IMR-90 (cell line): ENCODE results near the gene UBAP2L. TPM values are rescaled to one million over a fixed set of nuclear protein-coding genes. Genes with fewer than 3 reads are reported as not detected.

Experiments
- ATAC-seq: fragments of 200-7000 bp; cut with Tn5 transposase; 2 replicates; pipeline ENCODE4 v1.9.1; 2020; ENCODE audit warnings: low read depth, mild to moderate bottlenecking, moderate library complexity
- BruUV-seq: library from RNA; stranded (reverse); fragments of 400-500 nt; replicated peaks from 2 replicates; lab custom pipeline; 2021; lab: Mats Ljungman, UMichigan
- CTCF ChIA-PET: fragments of 300-600 bp; formaldehyde crosslinking; extraction: SDS; loops from one replicate; lab custom pipeline; 2021; ENCODE audit warnings: antibody characterized with exemption; lab: Yijun Ruan, JAX
- POLR2A ChIA-PET: fragments of 300-600 bp; sonication (Branson Sonifier 250); formaldehyde crosslinking; loops from one replicate; lab custom pipeline; 2022; ENCODE audit warnings: antibody characterized with exemption; ENCODE audit not compliant: unreplicated experiment; lab: Charles Lee
- DNase-seq: peaks from one replicate; pipeline ENCODE4 v3.0.0; 2013
- H2AFZ ChIP-seq: replicated peaks from 2 replicates; pipeline ENCODE3; 2013; ENCODE audit warnings: low read length, mild to moderate bottlenecking; ENCODE audit not compliant: poor library complexity
- H2AK5ac ChIP-seq: 2 replicates; pipeline ENCODE4 v1.6.1; 2013; ENCODE audit warnings: low read depth, low read length, inconsistent platforms
- H2AK9ac ChIP-seq: replicated peaks from 2 replicates; pipeline ENCODE3; 2013; ENCODE audit warnings: mild to moderate bottlenecking, low read depth, low read length, moderate library complexity; ENCODE audit not compliant: poor library complexity
- H2BK120ac ChIP-seq: 2 replicates; pipeline ENCODE4 v1.6.1; 2013; ENCODE audit warnings: low read depth, low read length, inconsistent platforms
- H2BK15ac ChIP-seq: 3 replicates; pipeline ENCODE4 v1.6.1; 2013; ENCODE audit warnings: low read depth, low read length, inconsistent platforms
- H2BK20ac ChIP-seq: 2 replicates; pipeline ENCODE4 v1.6.1; 2013; ENCODE audit warnings: low read depth, mild to moderate bottlenecking, inconsistent platforms, low read length, moderate library complexity
- H2BK5ac ChIP-seq: 2 replicates; pipeline ENCODE4 v1.6.1; 2013; ENCODE audit warnings: mild to moderate bottlenecking, low read depth, low read length, inconsistent platforms; ENCODE audit not compliant: poor library complexity, severe bottlenecking
- H3K14ac ChIP-seq: replicated peaks from 2 replicates; pipeline ENCODE4 v1.6.1; 2013; ENCODE audit warnings: low read depth, low read length, inconsistent platforms
- H3K18ac ChIP-seq: 2 replicates; pipeline ENCODE4 v1.6.1; 2013; ENCODE audit warnings: low read depth, low read length, control low read depth
- H3K23ac ChIP-seq: 2 replicates; pipeline ENCODE4 v1.6.1; 2013; ENCODE audit warnings: low read depth, low read length, inconsistent platforms
- H3K27ac ChIP-seq: 2 replicates; pipeline ENCODE4 v1.5.1; 2013; ENCODE audit warnings: mild to moderate bottlenecking, control low read depth, low read length; ENCODE audit not compliant: insufficient read depth
- H3K27me3 ChIP-seq: 2 replicates; pipeline ENCODE4 v1.6.1; 2013; ENCODE audit warnings: low read length; ENCODE audit not compliant: control insufficient read depth, insufficient read depth
- H3K36me3 ChIP-seq: 2 replicates; pipeline ENCODE4 v1.6.1; 2013; ENCODE audit warnings: low read length, mixed read lengths; ENCODE audit not compliant: control insufficient read depth, insufficient read depth
- H3K4ac ChIP-seq: 2 replicates; pipeline ENCODE4 v1.6.1; 2013; ENCODE audit warnings: low read depth, low read length, inconsistent platforms
- H3K4me1 ChIP-seq: 2 replicates; pipeline ENCODE4 v1.6.1; 2013; ENCODE audit warnings: low read length, mixed read lengths; ENCODE audit not compliant: control insufficient read depth, insufficient read depth
- H3K4me2 ChIP-seq: 2 replicates; pipeline ENCODE4 v1.6.1; 2013; ENCODE audit warnings: low read depth, mild to moderate bottlenecking, control low read depth, low read length, moderate library complexity
- H3K4me3 ChIP-seq: 2 replicates; pipeline ENCODE4 v1.5.1; 2013; ENCODE audit warnings: low read depth, mild to moderate bottlenecking, control low read depth, low read length, moderate library complexity; ENCODE audit not compliant: insufficient read depth
- H3K56ac ChIP-seq: 2 replicates; pipeline ENCODE4 v1.6.1; 2013; ENCODE audit warnings: low read length, inconsistent platforms; ENCODE audit not compliant: insufficient read depth; ENCODE audit errors: extremely low read depth
- H3K79me1 ChIP-seq, 2 experiments: 2 replicates each; pipeline ENCODE4 v1.6.1; 2013; ENCODE audit warnings: low read length in 2 of 2, inconsistent platforms in 1 of 2, low read depth in 1 of 2
- H3K9ac ChIP-seq: 2 replicates; pipeline ENCODE4 v1.6.1; 2013; ENCODE audit warnings: low read depth, low read length, control low read depth
- H3K9me1 ChIP-seq: 2 replicates; pipeline ENCODE4 v1.6.1; 2013; ENCODE audit warnings: low read length, inconsistent platforms; ENCODE audit not compliant: insufficient read depth
- H3K9me3 ChIP-seq: 2 replicates; pipeline ENCODE4 v1.6.1; 2013; ENCODE audit warnings: low read length; ENCODE audit not compliant: control insufficient read depth, insufficient read depth
- H4K20me1 ChIP-seq: 2 replicates; pipeline ENCODE4 v1.6.1; 2013; ENCODE audit warnings: low read length, inconsistent platforms; ENCODE audit not compliant: insufficient read depth
- H4K5ac ChIP-seq: 2 replicates; pipeline ENCODE4 v1.6.1; 2013; ENCODE audit warnings: mild to moderate bottlenecking, low read depth, low read length, control low read depth
- H4K8ac ChIP-seq, 2 experiments: 2 replicates each; pipeline ENCODE4 v1.6.1; 2013; ENCODE audit warnings: low read depth in 2 of 2, low read length in 2 of 2, control low read depth in 1 of 2, inconsistent platforms in 1 of 2
- H4K91ac ChIP-seq: 2 replicates; pipeline ENCODE4 v1.6.1; 2013; ENCODE audit warnings: low read depth, low read length, inconsistent platforms; ENCODE audit not compliant: insufficient read depth
- BHLHE40 ChIP-seq: fragments of 150-350 bp; IDR thresholded peaks from 2 replicates; pipeline ENCODE4 v1.6.1; 2016; ENCODE audit warnings: mild to moderate bottlenecking, low read depth, low read length
- CEBPB ChIP-seq: IDR thresholded peaks from 2 replicates; pipeline ENCODE4 v1.6.1; 2012; ENCODE audit warnings: low read depth, low read length, improper control_type of control experiment
- CHD1 ChIP-seq: IDR thresholded peaks from 2 replicates; pipeline ENCODE4 v1.6.1; 2012; ENCODE audit warnings: low read depth, low read length, improper control_type of control experiment
- FOS ChIP-seq: fragments of 150-350 bp; IDR thresholded peaks from 2 replicates; pipeline ENCODE4 v1.6.1; 2016; ENCODE audit warnings: low read depth, low read length
- MAFK ChIP-seq: IDR thresholded peaks from 2 replicates; pipeline ENCODE4 v1.6.1; 2012; ENCODE audit warnings: low read depth, low read length, improper control_type of control experiment
- POLR2A ChIP-seq: IDR thresholded peaks from 2 replicates; pipeline ENCODE4 v1.6.1; 2012; ENCODE audit warnings: mild to moderate bottlenecking, low read depth, low read length
- RAD21 ChIP-seq: IDR thresholded peaks from 2 replicates; pipeline ENCODE4 v1.6.1; 2012; ENCODE audit warnings: low read length, improper control_type of control experiment
- RFX5 ChIP-seq: IDR thresholded peaks from 2 replicates; pipeline ENCODE4 v1.8.0; 2012; ENCODE audit warnings: low read depth, mild to moderate bottlenecking, low read length, moderate library complexity
- SMC3 ChIP-seq: fragments of 150-350 bp; IDR thresholded peaks from 2 replicates; pipeline ENCODE4 v1.6.1; 2016; ENCODE audit warnings: low read depth, mild to moderate bottlenecking, antibody characterized with exemption, low read length, moderate library complexity
- WGBS, 2 experiments: methylation state at CpG; one replicate each; pipeline versions ENCODE4 v1.1.5 to v1.1.7; 2013; ENCODE audit warnings: missing lambda C conversion rate in 2 of 2; ENCODE audit not compliant: insufficient read length in 1 of 2; ENCODE audit errors: extremely low coverage in 2 of 2; 5-methylcytosine and 5-hydroxymethylcytosine counted together
- dilution Hi-C: fragments of 300-500 bp; cut with HindIII; formaldehyde crosslinking; loops from one replicate; pipeline ENCODE4 v1.14.3; 2018; ENCODE audit warnings: low sequenced_read_pairs; ENCODE audit not compliant: unreplicated experiment
- in situ Hi-C: fragments of 300-500 bp; cut with MboI; formaldehyde crosslinking; loops from 3 replicates; pipeline ENCODE4 v1.14.3; 2019; ENCODE audit warnings: low sequenced_read_pairs, inconsistent platforms, mixed read lengths
- intact Hi-C: fragments of 100-400 bp; cut with micrococcal nuclease; formaldehyde crosslinking; loops from 2 replicates; pipeline ENCODE4 v1.10.0; 2022
- polyA plus RNA-seq, 3 experiments: library from polyadenylated mRNA; depleted of rRNA; stranded (reverse); fragments of >200 nt; gene quantifications; 2 replicates each; pipeline ENCODE4 v1.2.3, GENCODE V29; 2012; ENCODE audit warnings: low replicate concordance in 1 of 3
- total RNA-seq: library from RNA; depleted of rRNA; stranded (reverse); fragments of >200 nt; gene quantifications from 2 replicates; pipeline ENCODE4 v1.2.3, GENCODE V29; 2012
- TF ChIP-seq, protein P1 (sequence below): fragments of 150-350 bp; IDR thresholded peaks from 2 replicates; pipeline ENCODE4 v1.6.1; 2016; ENCODE audit warnings: low read depth, mild to moderate bottlenecking, low read length, moderate library complexity, borderline replicate concordance
- TF ChIP-seq, protein P2 (sequence below): conservative IDR thresholded peaks from 2 replicates; pipeline ENCODE4 v1.5.1; 2012; ENCODE audit warnings: mild to moderate bottlenecking, low read depth, low read length, improper control_type of control experiment

The UBAP2L gene
- total and polyA plus RNA-seq, 2 of the 4 experiments (the other 2 are of a cell fraction), result 57.5 to 149 TPM

DNA sequence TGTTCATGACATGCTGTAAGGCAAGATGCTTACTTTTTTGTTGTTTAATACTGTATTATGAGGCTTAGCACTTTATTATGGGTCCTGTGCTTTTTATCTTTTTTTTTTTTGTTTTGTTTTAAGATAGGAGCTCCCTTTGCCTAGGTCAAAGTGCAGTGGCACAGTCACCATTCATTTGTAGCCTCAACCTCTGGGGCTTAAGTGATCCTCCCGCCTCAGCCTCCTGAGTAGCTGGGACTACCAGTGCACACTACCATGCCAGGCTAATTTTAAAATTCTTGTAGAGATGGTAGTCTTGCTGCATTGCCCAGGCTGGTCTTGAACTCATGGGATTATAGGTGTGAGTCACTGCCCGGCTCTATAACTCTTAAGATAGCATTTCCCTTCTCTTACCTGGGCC is 4.6 kb downstream of the UBAP2L start:
- Histone ChIP-seq H3K9ac (no peak overlapping the region), H3K27ac (no peak overlapping the region), H3K27me3 (no peaks in the 10 kb centered on the region), H4K91ac (no peak overlapping the region), H3K4me1 (no peaks in the 10 kb centered on the region; the same call in 1 of the 2 replicates), H3K18ac (no peak overlapping the region), H2BK120ac (no peak overlapping the region), H4K5ac (no peak overlapping the region), H2AFZ (no peak overlapping the region), H4K20me1 (peaks cover 60% of the 10 kb centered on the region), H4K8ac (no peak overlapping the region), H2BK15ac (no peak overlapping the region), H3K4ac (no peak overlapping the region), H2AK5ac (no peak overlapping the region), H3K79me1 (peaks cover 12 to 46% of the 10 kb centered on the region in 2 experiments), H3K23ac (no peak overlapping the region; the same call in 1 of the 2 replicates), H3K9me1 (0 out of 2 replicates have a peak, but pooled peaks cover 2% of the 10 kb centered on the region), H3K36me3 (peaks cover 40% of the 10 kb centered on the region), H2AK9ac (no peak overlapping the region), H3K9me3 (no peaks in the 10 kb centered on the region), H3K4me3 (no peak overlapping the region), H2BK5ac (no peak overlapping the region), H2BK20ac (no peak overlapping the region), H3K14ac (no peak overlapping the region), H3K56ac (no peak overlapping the region), H3K4me2 (no peak overlapping the region)
- WGBS, 2 experiments, result no CpG with 5 or more reads among the region's 2 CpGs
- BruUV-seq, result no TSS peak
- intact Hi-C loops (no loop called here), in situ Hi-C loops (no loop called here), dilution Hi-C loops (no loop called here)
- no peak for ATAC-seq
- TF ChIP-seq MAFK (no peak), POLR2A (no peak), RAD21 (no peak), BHLHE40 (no peak), FOS (no peak), CEBPB (no peak), CHD1 (no peak), RFX5 (no peak), SMC3 (no peak)
- TF ChIP-seq, protein P1, sequence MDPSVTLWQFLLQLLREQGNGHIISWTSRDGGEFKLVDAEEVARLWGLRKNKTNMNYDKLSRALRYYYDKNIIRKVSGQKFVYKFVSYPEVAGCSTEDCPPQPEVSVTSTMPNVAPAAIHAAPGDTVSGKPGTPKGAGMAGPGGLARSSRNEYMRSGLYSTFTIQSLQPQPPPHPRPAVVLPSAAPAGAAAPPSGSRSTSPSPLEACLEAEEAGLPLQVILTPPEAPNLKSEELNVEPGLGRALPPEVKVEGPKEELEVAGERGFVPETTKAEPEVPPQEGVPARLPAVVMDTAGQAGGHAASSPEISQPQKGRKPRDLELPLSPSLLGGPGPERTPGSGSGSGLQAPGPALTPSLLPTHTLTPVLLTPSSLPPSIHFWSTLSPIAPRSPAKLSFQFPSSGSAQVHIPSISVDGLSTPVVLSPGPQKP, result no peak
- TF ChIP-seq, protein P2, sequence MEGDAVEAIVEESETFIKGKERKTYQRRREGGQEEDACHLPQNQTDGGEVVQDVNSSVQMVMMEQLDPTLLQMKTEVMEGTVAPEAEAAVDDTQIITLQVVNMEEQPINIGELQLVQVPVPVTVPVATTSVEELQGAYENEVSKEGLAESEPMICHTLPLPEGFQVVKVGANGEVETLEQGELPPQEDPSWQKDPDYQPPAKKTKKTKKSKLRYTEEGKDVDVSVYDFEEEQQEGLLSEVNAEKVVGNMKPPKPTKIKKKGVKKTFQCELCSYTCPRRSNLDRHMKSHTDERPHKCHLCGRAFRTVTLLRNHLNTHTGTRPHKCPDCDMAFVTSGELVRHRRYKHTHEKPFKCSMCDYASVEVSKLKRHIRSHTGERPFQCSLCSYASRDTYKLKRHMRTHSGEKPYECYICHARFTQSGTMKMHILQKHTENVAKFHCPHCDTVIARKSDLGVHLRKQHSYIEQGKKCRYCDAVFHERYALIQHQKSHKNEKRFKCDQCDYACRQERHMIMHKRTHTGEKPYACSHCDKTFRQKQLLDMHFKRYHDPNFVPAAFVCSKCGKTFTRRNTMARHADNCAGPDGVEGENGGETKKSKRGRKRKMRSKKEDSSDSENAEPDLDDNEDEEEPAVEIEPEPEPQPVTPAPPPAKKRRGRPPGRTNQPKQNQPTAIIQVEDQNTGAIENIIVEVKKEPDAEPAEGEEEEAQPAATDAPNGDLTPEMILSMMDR, result no peak
- ChIA-PET CTCF (no interaction called here), POLR2A (no interaction called here)
- no peak for DNase-seq
